Glutamatergic neuron (in vitro differentiated cells): ENCODE data around the gene GPC6. TPM values are rescaled to one million over a fixed set of nuclear protein-coding genes. Genes with fewer than 3 reads are reported as not detected.

ENCODE experiments used
- DNase-seq: peaks from one replicate; pipeline ENCODE4 v3.0.0; 2022
- H3K27ac Mint-ChIP-seq: one replicate; pipeline ENCODE4 v1.8.0; 2020; ENCODE audit warnings: mild to moderate bottlenecking, mixed read lengths, inconsistent platforms; ENCODE audit not compliant: unreplicated experiment
- H3K27me3 Mint-ChIP-seq: one replicate; pipeline ENCODE4 v1.8.0; 2020; ENCODE audit warnings: mild to moderate bottlenecking, moderate library complexity, mixed read lengths, inconsistent platforms; ENCODE audit not compliant: unreplicated experiment
- H3K36me3 Mint-ChIP-seq: one replicate; pipeline ENCODE4 v1.8.0; 2020; ENCODE audit warnings: mild to moderate bottlenecking, mixed read lengths, inconsistent platforms; ENCODE audit not compliant: unreplicated experiment
- H3K4me1 Mint-ChIP-seq: one replicate; pipeline ENCODE4 v1.8.0; 2020; ENCODE audit warnings: mild to moderate bottlenecking, low read depth, mixed read lengths, inconsistent platforms; ENCODE audit not compliant: unreplicated experiment
- H3K4me3 Mint-ChIP-seq: one replicate; pipeline ENCODE4 v1.8.0; 2020; ENCODE audit warnings: mild to moderate bottlenecking, mixed read lengths, inconsistent platforms; ENCODE audit not compliant: unreplicated experiment
- H3K9me3 Mint-ChIP-seq: one replicate; pipeline ENCODE4 v1.8.0; 2020; ENCODE audit warnings: mild to moderate bottlenecking, moderate library complexity, mixed read lengths, inconsistent platforms; ENCODE audit not compliant: unreplicated experiment
- total RNA-seq: library from RNA; stranded (reverse); fragmentation: NEBNext Ultra II Directional; extraction: Animal tissue kit (Norgen Biotek cat#: 25700); gene quantifications from one replicate; pipeline ENCODE4 v1.2.1, GENCODE V29; 2021; ENCODE audit not compliant: unreplicated experiment
- TF ChIP-seq, protein P1 (sequence below): fragments of 200-600 bp; sonication (generic); IDR thresholded peaks from one replicate; pipeline ENCODE4 v1.5.0; 2021; ENCODE audit not compliant: partially characterized antibody, unreplicated experiment

GPC6 gene
- total RNA-seq, 1 donor from 2014 or later: 11.8 TPM

GRCh38 chr13:94269557-94269956 lies 1043.0 kb downstream of the GPC6 start:
- H3K9me3 Mint-ChIP-seq: peaks cover 2% of the 10 kb centered on the region
- H3K4me1 Mint-ChIP-seq: no peaks in the 10 kb centered on the region
- peaks cover 7% of the 10 kb centered on the region for H3K27me3 Mint-ChIP-seq
- H3K27ac Mint-ChIP-seq: no peak overlapping the region
- H3K4me3 Mint-ChIP-seq: no peak overlapping the region
- TF ChIP-seq, protein P1, sequence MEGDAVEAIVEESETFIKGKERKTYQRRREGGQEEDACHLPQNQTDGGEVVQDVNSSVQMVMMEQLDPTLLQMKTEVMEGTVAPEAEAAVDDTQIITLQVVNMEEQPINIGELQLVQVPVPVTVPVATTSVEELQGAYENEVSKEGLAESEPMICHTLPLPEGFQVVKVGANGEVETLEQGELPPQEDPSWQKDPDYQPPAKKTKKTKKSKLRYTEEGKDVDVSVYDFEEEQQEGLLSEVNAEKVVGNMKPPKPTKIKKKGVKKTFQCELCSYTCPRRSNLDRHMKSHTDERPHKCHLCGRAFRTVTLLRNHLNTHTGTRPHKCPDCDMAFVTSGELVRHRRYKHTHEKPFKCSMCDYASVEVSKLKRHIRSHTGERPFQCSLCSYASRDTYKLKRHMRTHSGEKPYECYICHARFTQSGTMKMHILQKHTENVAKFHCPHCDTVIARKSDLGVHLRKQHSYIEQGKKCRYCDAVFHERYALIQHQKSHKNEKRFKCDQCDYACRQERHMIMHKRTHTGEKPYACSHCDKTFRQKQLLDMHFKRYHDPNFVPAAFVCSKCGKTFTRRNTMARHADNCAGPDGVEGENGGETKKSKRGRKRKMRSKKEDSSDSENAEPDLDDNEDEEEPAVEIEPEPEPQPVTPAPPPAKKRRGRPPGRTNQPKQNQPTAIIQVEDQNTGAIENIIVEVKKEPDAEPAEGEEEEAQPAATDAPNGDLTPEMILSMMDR: no peak
- no peaks in the 10 kb centered on the region for H3K36me3 Mint-ChIP-seq
- no peak for DNase-seq

DNA sequence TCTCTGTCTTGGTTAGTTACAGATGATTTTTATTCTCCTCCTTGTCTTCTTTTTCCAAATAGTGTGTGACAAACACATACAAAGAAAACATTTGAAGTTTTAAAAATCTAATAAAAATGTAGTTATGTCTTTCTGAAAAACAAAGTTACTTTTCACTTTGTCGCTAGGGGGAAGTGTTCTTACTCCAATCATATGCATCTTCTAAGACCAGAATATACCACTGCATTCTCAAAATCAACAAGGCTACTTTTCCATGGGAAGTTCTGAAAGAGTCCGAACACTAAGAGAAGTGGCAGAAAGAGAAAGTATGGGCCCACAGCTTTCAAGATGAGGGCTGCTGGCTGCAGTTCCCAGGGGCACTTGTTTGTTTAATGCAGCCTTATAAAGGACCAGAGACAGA lies 1043.9 kb downstream of the GPC6 start:
- TF ChIP-seq, protein P1: no peak
- H3K27ac Mint-ChIP-seq: no peak overlapping the region
- peaks cover 7% of the 10 kb centered on the region for H3K27me3 Mint-ChIP-seq
- H3K36me3 Mint-ChIP-seq: peaks cover 4% of the 10 kb centered on the region
- no peak for DNase-seq
- no peaks in the 10 kb centered on the region for H3K4me1 Mint-ChIP-seq
- no peak overlapping the region for H3K4me3 Mint-ChIP-seq
- peaks cover 2% of the 10 kb centered on the region for H3K9me3 Mint-ChIP-seq

GRCh38 chr13:94272038-94272437 lies 1045.4 kb downstream of the GPC6 start:
- TF ChIP-seq, protein P1: no peak
- peaks cover 4% of the 10 kb centered on the region for H3K27me3 Mint-ChIP-seq
- peaks cover 2% of the 10 kb centered on the region for H3K9me3 Mint-ChIP-seq

GRCh38 chr13:94280349-94280748 lies 1053.7 kb downstream of the GPC6 start:
- Mint-ChIP-seq H3K27ac (no peak overlapping the region), H3K27me3 (no peaks in the 10 kb centered on the region), H3K36me3 (peaks cover 8% of the 10 kb centered on the region), H3K9me3 (peaks cover 2% of the 10 kb centered on the region), H3K4me1 (no peaks in the 10 kb centered on the region), H3K4me3 (no peak overlapping the region)
- TF ChIP-seq, protein P1: no peak
- DNase-seq: no peak

More at GRCh38 chr13:94272038-94272437, 1045.4 kb downstream of the GPC6 start:
- Mint-ChIP-seq H3K4me1 (no peaks in the 10 kb centered on the region), H3K4me3 (no peak overlapping the region), H3K36me3 (peaks cover 4% of the 10 kb centered on the region), H3K27ac (no peak overlapping the region)
- DNase-seq: no peak

- DNase-seq: no peak
- TF ChIP-seq, protein P1: no peak
- Mint-ChIP-seq H3K9me3 (peaks cover 2% of the 10 kb centered on the region), H3K4me1 (no peaks in the 10 kb centered on the region), H3K4me3 (no peak overlapping the region), H3K27ac (no peak overlapping the region), H3K36me3 (peaks cover 7% of the 10 kb centered on the region), H3K27me3 (no peaks in the 10 kb centered on the region)
Observed at GRCh38 chr13:94280845-94281244, 1054.2 kb downstream of the GPC6 start.
